NCI-H345 (cell line): ENCODE data around the gene AIFM1.
A peak's percentile ranks its signal among the peaks of the same experiment; 100 is the strongest.

Experiments
- DNase-seq: peaks from one replicate; lab custom pipeline; 2025; lab: John Stamatoyannopoulos, UW

Gene AIFM1

DNA sequence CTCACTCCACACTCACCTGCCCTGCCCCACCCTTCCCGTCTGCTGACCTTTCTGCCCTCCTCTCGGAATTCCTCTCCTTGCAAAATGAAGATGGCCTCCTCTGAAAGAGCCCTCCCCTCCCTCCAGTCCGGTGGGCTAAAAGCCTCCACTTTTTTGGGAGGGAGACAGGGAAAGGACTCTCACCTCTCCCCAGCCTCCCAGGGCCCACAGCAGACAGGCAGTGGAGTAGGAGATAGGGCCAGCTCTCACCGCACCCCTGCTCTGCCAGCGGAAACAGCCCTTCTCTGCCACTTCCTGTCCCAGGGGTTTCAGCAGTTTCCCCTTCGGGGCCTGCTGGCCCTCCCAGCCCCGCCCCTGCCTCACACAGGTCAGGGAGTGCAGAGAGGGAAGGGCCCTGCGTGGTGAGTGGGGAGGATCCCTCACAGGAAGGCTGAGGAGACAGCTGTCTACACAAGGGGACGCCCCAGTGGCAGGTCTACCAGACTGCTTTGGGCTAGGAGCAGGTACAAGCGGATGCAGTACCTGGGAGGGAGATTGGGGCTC is 73.6 kb downstream of the AIFM1 start:
- no peak for DNase-seq

DNA sequence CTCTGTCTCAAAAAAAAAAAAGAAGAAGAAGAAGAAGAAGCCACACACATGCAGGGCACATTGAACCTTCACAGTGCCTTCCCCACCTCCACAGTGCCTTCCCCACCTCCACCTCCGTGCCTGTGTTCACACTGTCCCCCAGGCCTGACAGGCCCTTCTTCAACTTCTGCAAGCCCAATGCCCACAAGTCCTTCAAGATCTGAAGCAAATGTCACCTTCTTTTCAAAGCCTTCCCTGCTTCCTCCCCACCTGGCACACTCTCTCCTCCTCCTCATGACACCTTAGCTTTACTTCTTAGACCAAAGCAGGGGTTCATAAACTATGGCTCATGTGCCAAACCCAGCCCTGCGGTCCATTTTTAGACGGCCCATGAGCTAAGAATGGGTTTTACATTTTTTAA is 75.3 kb downstream of the AIFM1 start:
- DNase-seq: no peak

DNA sequence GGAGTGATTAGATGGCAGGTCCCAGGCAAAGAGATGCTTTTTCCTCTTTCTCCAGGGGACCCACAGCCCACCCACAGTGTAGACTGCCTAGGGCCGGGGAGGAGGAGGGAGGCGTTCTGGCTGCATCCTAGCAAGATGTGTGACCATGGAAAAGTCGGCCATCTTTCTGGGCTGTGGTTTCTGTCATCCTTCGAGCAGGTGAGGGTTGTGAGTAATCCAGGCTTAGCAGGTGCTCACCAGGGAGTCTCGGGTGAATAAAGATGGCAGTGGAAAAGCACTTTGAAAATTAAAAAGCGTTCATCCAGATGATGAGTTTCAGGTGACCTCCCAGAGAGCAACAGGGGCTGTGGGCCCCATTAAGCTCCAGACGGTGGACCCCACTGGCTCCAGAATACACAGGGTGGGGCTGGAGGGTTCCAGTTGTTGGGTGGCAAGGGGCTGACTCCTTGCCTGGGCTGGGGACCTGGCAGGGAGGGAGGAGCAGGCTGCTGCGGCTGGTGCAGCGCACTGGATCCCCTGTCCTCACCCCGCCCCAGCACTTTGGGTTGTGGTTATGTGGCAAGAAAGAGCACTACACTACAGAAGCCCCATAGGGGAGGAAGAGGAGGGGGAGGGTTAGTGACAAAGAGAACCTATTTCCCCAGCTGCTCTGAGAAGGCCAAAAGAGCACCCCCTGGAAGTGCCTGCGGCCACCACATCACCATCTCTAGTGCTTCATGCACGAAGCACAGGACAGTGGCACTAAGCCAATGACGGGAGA is 79.0 kb downstream of the AIFM1 start:
- no peak for DNase-seq

DNA sequence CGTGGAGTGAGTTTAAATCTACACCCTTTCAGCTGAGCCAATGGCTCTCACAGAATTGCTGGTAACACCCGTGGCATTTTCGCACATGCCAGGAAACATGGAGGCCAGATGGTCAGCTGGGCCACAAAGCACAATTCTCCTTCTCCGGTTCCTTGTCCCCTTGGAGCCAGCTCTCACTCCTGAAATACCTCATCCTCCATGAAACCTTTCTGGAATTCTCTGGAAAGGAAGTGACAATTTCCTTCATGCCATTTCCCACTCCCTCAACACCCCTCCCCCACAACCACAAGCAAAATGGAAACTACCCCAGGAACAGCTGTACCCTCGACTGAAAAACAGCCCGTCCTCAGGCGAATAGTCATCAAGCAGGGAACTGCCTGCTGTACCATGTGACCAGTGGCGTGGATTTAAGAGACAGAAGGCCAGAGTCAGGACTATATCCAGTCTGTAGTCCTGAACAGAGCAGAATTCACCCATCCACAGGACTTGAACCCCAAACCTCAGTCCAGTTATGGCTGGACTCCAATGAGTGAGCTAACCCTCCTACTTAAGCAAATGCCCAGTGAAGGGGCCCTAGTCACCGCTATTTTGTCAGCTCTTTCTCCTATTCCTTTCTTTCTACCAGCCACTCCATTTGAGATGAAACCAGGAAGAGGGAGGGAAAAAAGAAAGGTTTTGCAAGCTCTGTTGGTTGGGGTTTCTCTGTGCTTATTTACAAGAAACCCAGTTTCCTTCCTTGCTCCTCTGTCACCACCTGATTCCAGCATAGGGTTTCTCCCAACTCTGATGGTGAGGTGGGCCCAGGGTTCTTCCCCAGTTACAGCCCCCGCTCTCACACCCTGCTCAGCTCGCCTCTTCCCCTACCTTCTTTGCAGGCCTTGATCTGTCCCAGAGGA is 79.8 kb downstream of the AIFM1 start:
- no peak for DNase-seq

DNA sequence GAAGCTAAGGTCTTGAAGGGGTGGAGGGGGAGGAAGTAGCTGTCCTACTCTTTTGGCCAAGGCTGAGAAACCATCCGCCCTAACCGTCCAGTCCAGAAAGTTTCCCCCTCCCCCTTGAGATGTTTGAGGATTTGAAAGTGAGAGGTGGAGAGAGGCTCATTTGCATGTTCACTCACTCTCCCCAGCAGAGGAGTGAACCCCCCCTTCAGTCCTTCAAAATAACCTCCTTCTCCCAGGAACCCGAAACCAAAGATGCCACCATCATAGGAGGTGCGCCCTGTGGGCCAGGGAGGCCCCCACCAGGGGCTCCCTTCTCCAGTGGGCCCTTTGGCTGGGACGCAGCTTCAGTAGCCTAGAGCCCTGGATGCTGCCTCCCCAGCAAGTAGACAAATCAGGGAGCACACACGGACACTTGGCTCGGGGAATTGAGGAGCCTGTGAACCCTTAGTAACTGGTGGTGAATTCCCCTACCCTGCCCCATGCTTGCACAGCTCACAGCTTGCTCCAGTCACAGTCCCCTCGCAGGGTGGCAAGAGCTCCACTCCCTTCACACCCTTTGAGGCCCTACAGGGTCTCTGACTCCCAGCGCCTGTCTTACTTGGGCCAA is 80.9 kb downstream of the AIFM1 start:
- DNase-seq: no peak

DNA sequence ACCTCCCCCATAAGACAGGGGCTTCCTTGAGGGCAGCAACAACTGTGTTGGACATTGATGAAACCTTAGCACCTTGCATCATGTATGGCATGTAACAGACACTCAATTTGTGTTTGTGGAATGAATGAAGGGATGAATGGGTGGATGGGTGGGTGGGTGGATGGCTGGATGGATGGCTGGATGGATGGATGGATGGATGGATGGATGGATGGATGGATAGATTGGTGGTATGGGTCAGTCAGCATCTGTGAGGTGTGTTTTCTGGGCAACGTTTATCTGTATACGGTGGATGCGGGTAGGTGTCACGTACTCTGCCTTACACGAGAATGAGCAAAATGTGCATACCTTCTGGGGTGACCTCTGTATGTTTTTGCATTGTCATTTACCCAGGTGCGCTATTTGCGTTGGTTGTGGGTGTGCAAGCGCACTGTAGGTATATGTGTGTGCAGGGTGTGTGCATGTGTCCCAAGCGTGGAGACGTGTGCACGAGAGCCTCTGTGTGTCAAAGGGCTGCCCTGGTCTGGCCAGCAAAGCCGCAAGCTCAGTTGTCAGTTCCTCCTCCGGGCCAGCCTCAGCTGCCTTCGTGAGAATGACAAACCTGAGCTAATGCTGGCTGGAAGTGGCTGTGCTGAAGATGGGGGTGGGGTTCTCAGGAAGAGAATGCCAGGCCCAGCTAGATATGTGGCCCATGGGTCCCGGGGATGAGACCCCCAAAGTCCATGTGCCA is 81.8 kb downstream of the AIFM1 start:
- no peak for DNase-seq

DNA sequence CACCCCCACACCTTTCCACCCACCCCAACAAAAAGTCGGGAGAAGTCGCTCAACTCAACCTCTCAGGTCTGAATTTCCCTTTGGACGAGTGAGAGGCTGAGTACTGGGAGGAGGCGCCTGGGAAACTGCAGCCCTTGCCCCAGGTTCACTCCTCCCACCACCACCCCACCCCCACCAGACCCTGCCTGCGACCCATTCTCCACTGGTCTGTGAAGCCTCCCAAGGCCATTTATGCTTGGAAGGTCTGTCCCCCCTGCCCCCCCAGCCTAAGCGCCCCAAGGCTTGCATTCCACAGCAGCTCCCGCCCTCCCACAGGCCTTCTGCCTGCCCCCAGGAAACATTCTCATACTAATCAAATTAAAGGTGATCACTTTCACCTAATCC is 82.5 kb downstream of the AIFM1 start:
- no peak for DNase-seq

DNA sequence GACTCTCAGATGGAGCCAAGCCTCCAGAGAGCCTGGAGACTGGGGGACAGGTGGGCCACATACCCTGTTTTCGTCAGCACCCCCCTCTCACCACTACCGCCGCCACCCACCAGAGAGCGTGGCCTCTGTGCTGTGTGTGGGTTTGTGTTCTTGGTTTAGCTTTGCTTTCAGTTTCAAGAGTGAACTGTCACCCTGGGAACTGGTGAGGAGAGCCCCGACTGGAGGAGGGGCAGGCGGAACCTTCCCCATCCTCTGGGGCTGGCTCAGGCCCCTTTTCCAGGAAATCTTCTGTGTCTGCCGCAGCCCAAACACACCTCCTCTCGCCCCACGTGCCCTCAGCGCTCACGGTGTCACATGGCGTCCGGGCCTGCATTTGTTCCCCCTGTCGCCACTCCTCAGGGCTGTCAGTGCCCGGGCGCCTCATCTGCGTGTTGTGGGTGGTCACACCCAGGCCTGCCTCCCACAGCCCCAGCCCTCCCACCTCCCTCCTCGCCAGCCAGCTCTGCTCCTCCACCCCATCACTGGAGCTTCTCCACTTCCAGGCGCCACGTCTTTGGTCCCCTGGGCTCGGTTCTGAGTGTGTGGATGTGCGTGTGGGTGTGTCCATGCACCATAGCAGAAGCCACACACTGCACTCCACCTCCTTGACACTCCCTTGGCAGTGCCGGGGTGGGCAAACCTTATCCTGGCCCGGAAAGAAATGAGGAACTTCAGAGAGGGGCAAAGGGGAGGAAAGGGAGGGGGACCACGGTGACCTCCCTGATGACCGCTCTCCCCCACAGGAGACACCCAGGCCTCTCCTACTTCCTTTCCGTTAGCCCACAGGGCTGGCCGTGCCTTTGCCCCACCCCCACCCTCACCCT is 83.2 kb downstream of the AIFM1 start:
- DNase-seq: no peak

DNA sequence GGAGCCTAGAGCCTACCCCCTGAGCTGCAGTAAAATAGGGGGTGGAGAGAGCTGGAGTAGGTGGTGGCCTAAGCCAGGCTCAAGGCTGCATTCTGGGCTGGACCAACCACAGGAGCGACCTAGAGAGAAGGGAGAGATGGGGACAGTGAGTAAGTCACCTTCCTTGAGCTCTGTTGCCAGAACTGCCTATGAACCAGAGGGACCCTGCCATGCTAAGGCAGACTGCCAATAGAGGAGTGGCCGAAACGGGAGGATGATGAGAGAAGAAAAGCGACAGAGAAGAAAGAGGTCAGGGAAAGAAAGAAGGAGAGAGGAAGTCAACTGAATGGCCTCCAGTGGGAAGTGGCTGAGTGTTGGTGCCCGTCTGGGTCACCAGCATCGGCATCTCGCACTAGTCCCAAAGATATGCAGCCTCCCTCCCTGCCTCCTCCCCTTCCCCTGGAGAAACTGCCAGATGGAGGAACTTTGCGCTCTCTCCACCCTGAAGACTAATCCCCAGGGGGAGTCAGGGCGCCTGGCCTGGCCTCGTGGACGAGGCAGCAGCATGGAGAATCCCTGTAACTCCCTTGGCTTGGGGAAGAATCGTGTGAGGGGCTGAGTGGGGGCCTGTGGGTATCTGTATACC is 84.1 kb downstream of the AIFM1 start:
- DNase-seq: no peak

DNA sequence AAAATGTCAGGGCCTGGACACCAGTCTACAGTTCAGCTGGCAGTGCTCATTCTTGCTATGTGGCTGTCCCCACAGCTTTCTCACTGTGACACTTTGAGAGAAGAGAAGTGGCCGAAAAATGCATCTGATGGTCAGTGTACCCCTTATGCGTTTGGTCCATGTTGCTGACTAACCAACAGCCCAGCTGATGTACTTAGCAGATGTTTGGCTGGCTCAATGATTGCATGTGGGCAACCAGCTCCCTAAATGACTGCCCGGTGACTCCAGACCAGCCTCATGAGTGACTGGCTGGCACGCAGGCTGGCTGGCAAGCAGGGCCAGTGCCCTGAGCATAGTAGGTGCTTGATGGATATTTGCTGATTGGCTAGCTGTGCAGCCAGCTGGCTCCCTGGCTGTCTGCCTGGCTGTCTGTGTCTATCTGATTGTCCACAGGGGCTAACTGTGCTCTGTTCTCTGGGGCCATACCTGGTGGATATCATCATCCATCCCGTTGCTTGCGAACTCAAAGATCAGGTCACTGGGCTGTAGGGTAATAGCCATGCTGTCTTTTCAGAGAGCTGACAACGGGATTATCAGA is 84.8 kb downstream of the AIFM1 start:
- DNase-seq: no peak

DNA sequence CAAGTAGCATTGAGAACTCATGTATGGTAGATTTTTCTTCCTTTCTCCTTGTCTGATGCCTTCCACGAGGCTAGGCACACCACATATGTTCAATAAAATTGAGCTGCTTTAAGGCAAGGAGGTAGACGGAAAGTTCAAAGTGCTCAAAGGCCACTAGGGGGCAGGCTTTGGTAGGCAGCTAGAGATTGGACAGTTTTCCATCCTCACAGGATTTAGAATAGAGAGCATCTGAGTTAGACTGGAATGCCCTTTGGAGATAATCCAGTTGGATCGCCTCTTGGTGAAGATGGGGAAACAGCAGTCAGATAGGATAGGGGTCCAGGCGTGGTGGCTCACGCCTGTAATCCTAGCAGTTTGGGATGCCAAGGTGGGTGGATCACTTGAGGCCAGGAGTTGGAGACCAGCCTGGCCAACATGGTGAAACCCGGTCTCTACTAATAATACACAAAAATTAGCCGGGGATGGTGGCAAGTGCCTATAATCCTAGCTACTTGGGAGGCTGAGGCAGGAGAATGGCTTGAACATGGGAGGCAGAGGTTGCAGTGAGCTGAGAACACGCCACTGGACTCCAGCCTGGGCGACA is 85.7 kb downstream of the AIFM1 start:
- DNase-seq: peak; percentile 67
